NOMO-1 treated with DMSO at 0.1 percent for 48 hours (cell line): ENCODE data around the gene ARHGEF17.

Experiments used
- DNase-seq: peaks from one replicate; lab custom pipeline; 2025; ENCODE audit not compliant: unreplicated experiment; lab: John Stamatoyannopoulos, UW

ARHGEF17 gene

GRCh38 chr11:73292525-73292894 lies 15.6 kb upstream of the ARHGEF17 start:
- DNase-seq: no peak

- DNase-seq: no peak
Observed at GRCh38 chr11:73293356-73293936, 14.6 kb upstream of the ARHGEF17 start.

- no peak for DNase-seq
Observed at GRCh38 chr11:73294604-73295003, 13.5 kb upstream of the ARHGEF17 start.

- peak; percentile 76 for DNase-seq
Observed at GRCh38 chr11:73295241-73295995, 12.7 kb upstream of the ARHGEF17 start.

- no peak for DNase-seq
Observed at GRCh38 chr11:73295996-73296318, 12.1 kb upstream of the ARHGEF17 start.

- no peak for DNase-seq
Observed at GRCh38 chr11:73296501-73297230, 11.4 kb upstream of the ARHGEF17 start.

GRCh38 chr11:73297231-73297590 lies 10.9 kb upstream of the ARHGEF17 start:
- DNase-seq: no peak

- DNase-seq: no peak
Observed at GRCh38 chr11:73297702-73298101, 10.4 kb upstream of the ARHGEF17 start.

- DNase-seq: no peak
Observed at GRCh38 chr11:73298233-73298632, 9.8 kb upstream of the ARHGEF17 start.

- DNase-seq: no peak
Observed at GRCh38 chr11:73299751-73300150, 8.3 kb upstream of the ARHGEF17 start.

GRCh38 chr11:73306069-73306841 lies 1.8 kb upstream of the ARHGEF17 start:
- DNase-seq: peak; percentile 12

GRCh38 chr11:73306977-73307322 lies 1.1 kb upstream of the ARHGEF17 start:
- no peak for DNase-seq

GRCh38 chr11:73307323-73308002 lies 613 bp upstream of the ARHGEF17 start:
- peak; percentile 95 for DNase-seq

GRCh38 chr11:73308961-73309919 lies 1.2 kb downstream of the ARHGEF17 start:
- DNase-seq: peak; percentile 32

GRCh38 chr11:73310076-73310475 lies 2.0 kb downstream of the ARHGEF17 start:
- DNase-seq: no peak

- no peak for DNase-seq
Observed at GRCh38 chr11:73310661-73311393, 2.8 kb downstream of the ARHGEF17 start.

GRCh38 chr11:73311394-73311869 lies 3.4 kb downstream of the ARHGEF17 start:
- DNase-seq: no peak

GRCh38 chr11:73312036-73312435 lies 4.0 kb downstream of the ARHGEF17 start:
- no peak for DNase-seq

GRCh38 chr11:73312851-73313327 lies 4.8 kb downstream of the ARHGEF17 start:
- DNase-seq: no peak
